ENCODE measurements around the gene CDH4.

CDH4 gene

DNA sequence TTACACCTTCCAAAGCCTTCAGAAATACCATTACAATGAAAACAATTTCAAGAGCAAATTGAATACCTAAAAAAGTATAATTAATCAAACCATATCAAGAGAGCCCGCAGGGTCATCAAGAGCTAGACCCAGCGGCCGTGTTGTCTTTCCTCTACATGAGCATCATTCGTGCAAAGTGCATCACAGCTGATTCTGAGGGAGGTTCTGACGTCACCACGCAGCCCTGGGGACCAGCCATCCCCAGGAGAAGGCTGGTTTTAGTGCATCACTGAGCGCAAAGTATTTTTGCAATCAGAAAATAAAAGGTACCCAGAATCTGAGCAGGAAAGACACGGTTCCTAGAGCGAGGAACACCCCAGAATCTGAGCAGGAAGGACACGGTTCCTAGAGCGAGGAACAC is 371.4 kb downstream of the CDH4 start:
- DNase-seq (ENCODE audit: low spot score) = no peak
- TF ChIP-seq CTCF (IDR thresholded peaks at IDR 0.05; ENCODE audit: extremely low read depth, missing control alignments) = no peak

DNA sequence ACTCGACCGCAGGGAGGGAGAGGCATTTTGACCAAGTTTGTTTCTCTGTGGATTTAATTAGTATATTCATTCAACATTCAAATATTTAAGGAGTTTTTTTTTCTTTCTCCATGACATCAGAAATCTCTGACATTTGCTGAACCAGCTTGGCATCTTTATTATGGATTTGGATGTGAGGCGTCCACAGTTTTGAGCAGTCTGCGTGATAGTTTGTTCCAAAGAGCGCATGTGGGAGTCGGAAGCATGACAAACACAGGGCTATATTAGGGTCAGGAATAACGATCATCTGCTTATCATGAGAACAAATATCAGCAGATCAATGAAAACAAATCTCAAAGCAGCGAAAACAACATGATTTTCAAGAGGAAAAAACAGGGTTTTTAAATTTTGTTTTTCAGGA is 373.2 kb downstream of the CDH4 start:
- no peak for DNase-seq (ENCODE audit: low spot score)
- TF ChIP-seq CTCF (IDR thresholded peaks at IDR 0.05; ENCODE audit: extremely low read depth, missing control alignments) = no peak

DNA sequence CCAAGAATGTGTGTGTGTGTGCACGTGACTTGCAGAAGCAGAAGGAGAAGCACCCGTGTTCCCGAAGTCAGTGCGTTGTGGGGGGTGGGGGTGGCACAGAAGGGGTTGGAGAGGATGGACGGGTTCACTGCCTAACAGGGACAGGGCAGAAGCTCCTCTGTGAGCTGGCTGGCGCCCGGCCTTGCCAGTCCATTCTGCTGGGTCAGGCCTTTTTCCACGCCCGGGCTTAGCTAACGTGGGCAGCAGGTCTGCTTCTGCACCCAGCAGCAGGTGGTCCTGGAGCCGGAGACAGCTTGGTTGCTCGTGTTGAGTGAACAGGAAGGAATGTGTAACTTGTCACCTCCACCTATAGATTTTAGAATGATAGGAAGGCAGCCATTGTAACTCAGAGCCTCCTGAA is 374.4 kb downstream of the CDH4 start:
- DNase-seq (ENCODE audit: low spot score) = no peak
- TF ChIP-seq CTCF (IDR thresholded peaks at IDR 0.05; ENCODE audit: extremely low read depth, missing control alignments) = no peak

DNA sequence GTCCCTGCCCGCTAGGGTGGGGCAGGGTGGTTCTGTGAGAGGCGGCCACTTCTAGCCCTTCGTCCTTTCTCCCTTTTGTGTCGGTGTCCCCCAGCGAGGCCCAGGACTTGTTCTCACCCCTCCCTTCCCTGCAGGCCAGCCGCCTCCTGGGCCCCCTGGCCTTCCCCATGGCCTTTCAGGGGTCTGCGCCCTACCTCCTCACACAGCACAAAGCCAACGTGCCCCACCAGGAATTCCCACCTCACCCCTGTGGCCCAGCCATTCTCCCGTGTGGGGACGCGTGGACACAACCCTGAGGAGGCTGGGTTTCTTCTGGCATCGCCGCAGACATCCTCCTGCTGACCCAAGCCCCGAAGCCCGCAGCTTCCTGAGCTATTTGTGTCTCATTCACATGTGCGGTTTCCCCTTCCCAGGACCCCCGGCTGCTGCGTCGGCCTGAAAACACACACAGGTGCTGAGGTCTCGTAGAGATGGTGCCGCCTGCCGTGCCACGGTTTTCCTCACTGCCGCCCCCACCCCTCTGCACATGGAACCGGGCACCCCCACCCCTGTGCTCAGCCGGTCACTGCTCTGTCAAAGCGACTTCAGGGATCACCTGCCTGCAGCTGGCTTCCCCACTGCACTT is 375.8 kb downstream of the CDH4 start:
- TF ChIP-seq CTCF (IDR thresholded peaks at IDR 0.05; ENCODE audit: extremely low read depth, missing control alignments) = no peak
- no peak for DNase-seq (ENCODE audit: low spot score)

- DNase-seq (ENCODE audit: low spot score) = no peak
- TF ChIP-seq CTCF (IDR thresholded peaks at IDR 0.05; ENCODE audit: extremely low read depth, missing control alignments) = no peak
Measured at GRCh38 chr20:61628480-61628879, 376.4 kb downstream of the CDH4 start.

- TF ChIP-seq CTCF (IDR thresholded peaks at IDR 0.05; ENCODE audit: extremely low read depth, missing control alignments) = no peak
- DNase-seq (ENCODE audit: low spot score) = no peak
Measured at GRCh38 chr20:61628901-61629601, 377.0 kb downstream of the CDH4 start.

GRCh38 chr20:61629602-61630390 is 377.7 kb downstream of the CDH4 start:
- TF ChIP-seq CTCF (IDR thresholded peaks at IDR 0.05; ENCODE audit: extremely low read depth, missing control alignments) = no peak
- DNase-seq (ENCODE audit: low spot score) = no peak

Data from GM20000 (cell line).